HepG2 (cell line): ENCODE data around the gene SPAG8. TPM values are rescaled to one million over a fixed set of nuclear protein-coding genes. Genes with fewer than 3 reads are reported as not detected.
A peak's percentile ranks its signal among the peaks of the same experiment; 100 is the strongest.

Source experiments
- FOXC1 ChIP-seq: sonication (generic); formaldehyde crosslinking; IDR thresholded peaks from 2 replicates; pipeline ENCODE4 v1.8.0; 2022; ENCODE audit warnings: mild to moderate bottlenecking, missing genetic modification reagents, borderline replicate concordance
- FOXP4 ChIP-seq: sonication (generic); formaldehyde crosslinking; IDR thresholded peaks from 2 replicates; pipeline ENCODE4 v1.4.0; 2020; ENCODE audit warnings: missing genetic modification reagents
- GLMP ChIP-seq: sonication (generic); formaldehyde crosslinking; IDR thresholded peaks from 2 replicates; pipeline ENCODE4 v1.9.0; 2021; ENCODE audit warnings: missing genetic modification reagents, mild to moderate bottlenecking, borderline replicate concordance
- HOXA9 ChIP-seq: sonication (generic); formaldehyde crosslinking; IDR thresholded peaks from 2 replicates; pipeline ENCODE4 v1.8.1; 2022; ENCODE audit warnings: missing genetic modification reagents, mild to moderate bottlenecking, moderate library complexity, borderline replicate concordance
- NFYB ChIP-seq: sonication (generic); formaldehyde crosslinking; IDR thresholded peaks from 2 replicates; pipeline ENCODE4 v1.4.0; 2020; ENCODE audit warnings: missing genetic modification reagents
- PAWR ChIP-seq: sonication (generic); formaldehyde crosslinking; IDR thresholded peaks from 2 replicates; pipeline ENCODE4 v1.4.0; 2020; ENCODE audit warnings: missing genetic modification reagents, mild to moderate bottlenecking, borderline replicate concordance
- TOPORS ChIP-seq: sonication (generic); formaldehyde crosslinking; IDR thresholded peaks from 2 replicates; pipeline ENCODE4 v1.8.0; 2023; ENCODE audit warnings: mild to moderate bottlenecking, missing genetic modification reagents
- ZFP37 ChIP-seq: sonication (generic); formaldehyde crosslinking; IDR thresholded peaks from 2 replicates; pipeline ENCODE4 v1.4.0; 2020; ENCODE audit warnings: missing genetic modification reagents, borderline replicate concordance
- ZGPAT ChIP-seq: IDR thresholded peaks from 2 replicates; pipeline ENCODE4 v1.6.1; 2016; ENCODE audit warnings: mild to moderate bottlenecking
- ZNF276 ChIP-seq: sonication (generic); formaldehyde crosslinking; IDR thresholded peaks from 2 replicates; pipeline ENCODE4 v1.4.0; 2020; ENCODE audit warnings: mild to moderate bottlenecking, low read depth, missing genetic modification reagents
- ZNF329 ChIP-seq: sonication (generic); formaldehyde crosslinking; IDR thresholded peaks from 2 replicates; pipeline ENCODE4 v1.9.0; 2021; ENCODE audit warnings: low read depth, mild to moderate bottlenecking, missing genetic modification reagents
- ZNF720 ChIP-seq: sonication (generic); formaldehyde crosslinking; IDR thresholded peaks from 2 replicates; pipeline ENCODE4 v1.4.0; 2020; ENCODE audit warnings: missing genetic modification reagents
- polyA plus RNA-seq, 8 experiments: library from polyadenylated mRNA; depleted of rRNA in 3 of 8; stranded (reverse) in 7 of 8; unstranded in 1 of 8; fragments of >200 nt; fragmentation: Illumina TruSeq in 4 of 8; extraction: Trizol in 4 of 8; gene quantifications; 2 replicates each; pipeline versions ENCODE4 v1.2.1 to v1.2.3, GENCODE V29; 2011 to 2016; ENCODE audit warnings: low read depth in 4 of 8, missing spikeins in 1 of 8, mixed read lengths in 1 of 8; ENCODE audit not compliant: insufficient read depth in 1 of 8
- total RNA-seq, 5 experiments: library from RNA; depleted of rRNA; stranded (reverse); fragments of >200 nt; fragmentation: Illumina TruSeq; extraction: Trizol; gene quantifications; 2 replicates each; pipeline ENCODE4 v1.2.3, GENCODE V29; 2016; ENCODE audit warnings: low read depth in 1 of 5
- TF ChIP-seq, protein P1 (sequence below): IDR thresholded peaks from 2 replicates; pipeline ENCODE4 v1.6.1; 2016; ENCODE audit warnings: low read depth, control low read depth
- TF ChIP-seq, protein P2 (sequence below), 2 experiments: sonication (generic) in 1 of 2; formaldehyde crosslinking in 1 of 2; IDR thresholded peaks; 2 replicates each; pipeline versions ENCODE4 v1.6.1 to v1.9.0; 2014 to 2022; ENCODE audit warnings: antibody characterized with exemption in 1 of 2, borderline replicate concordance in 1 of 2, inconsistent platforms in 1 of 2, low read depth in 1 of 2, missing genetic modification reagents in 1 of 2

SPAG8 gene
- total and polyA plus RNA-seq, 2 of the 13 experiments (the other 11 are each of a cell fraction or from before 2014, with no cell fraction given) = 0.18 to 0.27 TPM

GRCh38 chr9:35812025-35812602 is at the start of gene SPAG8 (continued):
- 0 out of 2 replicates have a peak, but pooled peaks have one; percentile 45 for TF ChIP-seq FOXP4 (CRISPR knock-in tag)
- no peak for TF ChIP-seq GLMP (CRISPR knock-in tag)
- TF ChIP-seq, protein P1, sequence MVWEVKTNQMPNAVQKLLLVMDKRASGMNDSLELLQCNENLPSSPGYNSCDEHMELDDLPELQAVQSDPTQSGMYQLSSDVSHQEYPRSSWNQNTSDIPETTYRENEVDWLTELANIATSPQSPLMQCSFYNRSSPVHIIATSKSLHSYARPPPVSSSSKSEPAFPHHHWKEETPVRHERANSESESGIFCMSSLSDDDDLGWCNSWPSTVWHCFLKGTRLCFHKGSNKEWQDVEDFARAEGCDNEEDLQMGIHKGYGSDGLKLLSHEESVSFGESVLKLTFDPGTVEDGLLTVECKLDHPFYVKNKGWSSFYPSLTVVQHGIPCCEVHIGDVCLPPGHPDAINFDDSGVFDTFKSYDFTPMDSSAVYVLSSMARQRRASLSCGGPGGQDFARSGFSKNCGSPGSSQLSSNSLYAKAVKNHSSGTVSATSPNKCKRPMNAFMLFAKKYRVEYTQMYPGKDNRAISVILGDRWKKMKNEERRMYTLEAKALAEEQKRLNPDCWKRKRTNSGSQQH (CRISPR knock-in tag) = no peak
- TF ChIP-seq ZNF720 (CRISPR knock-in tag) = no peak
- 0 out of 2 replicates have a peak, but pooled peaks have one; percentile 35 for TF ChIP-seq TOPORS
- TF ChIP-seq NFYB (CRISPR knock-in tag) = no peak
- TF ChIP-seq PAWR (CRISPR knock-in tag) = no peak
- TF ChIP-seq ZNF276 (CRISPR knock-in tag) = no peak
- TF ChIP-seq, protein P2, sequence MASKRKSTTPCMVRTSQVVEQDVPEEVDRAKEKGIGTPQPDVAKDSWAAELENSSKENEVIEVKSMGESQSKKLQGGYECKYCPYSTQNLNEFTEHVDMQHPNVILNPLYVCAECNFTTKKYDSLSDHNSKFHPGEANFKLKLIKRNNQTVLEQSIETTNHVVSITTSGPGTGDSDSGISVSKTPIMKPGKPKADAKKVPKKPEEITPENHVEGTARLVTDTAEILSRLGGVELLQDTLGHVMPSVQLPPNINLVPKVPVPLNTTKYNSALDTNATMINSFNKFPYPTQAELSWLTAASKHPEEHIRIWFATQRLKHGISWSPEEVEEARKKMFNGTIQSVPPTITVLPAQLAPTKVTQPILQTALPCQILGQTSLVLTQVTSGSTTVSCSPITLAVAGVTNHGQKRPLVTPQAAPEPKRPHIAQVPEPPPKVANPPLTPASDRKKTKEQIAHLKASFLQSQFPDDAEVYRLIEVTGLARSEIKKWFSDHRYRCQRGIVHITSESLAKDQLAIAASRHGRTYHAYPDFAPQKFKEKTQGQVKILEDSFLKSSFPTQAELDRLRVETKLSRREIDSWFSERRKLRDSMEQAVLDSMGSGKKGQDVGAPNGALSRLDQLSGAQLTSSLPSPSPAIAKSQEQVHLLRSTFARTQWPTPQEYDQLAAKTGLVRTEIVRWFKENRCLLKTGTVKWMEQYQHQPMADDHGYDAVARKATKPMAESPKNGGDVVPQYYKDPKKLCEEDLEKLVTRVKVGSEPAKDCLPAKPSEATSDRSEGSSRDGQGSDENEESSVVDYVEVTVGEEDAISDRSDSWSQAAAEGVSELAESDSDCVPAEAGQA (IDR thresholded peaks at IDR 0.05; ENCODE audit: low read depth) = 0 out of 2 replicates have a peak, but pooled peaks have one; percentile 36
- TF ChIP-seq, protein P2 (CRISPR knock-in tag; IDR thresholded peaks at IDR 0.05; ENCODE audit: borderline replicate concordance) = no peak
- TF ChIP-seq ZGPAT (CRISPR knock-in tag) = peak; percentile 72
- no peak for TF ChIP-seq ZNF329 (CRISPR knock-in tag)
- no peak for TF ChIP-seq HOXA9 (CRISPR knock-in tag)
- TF ChIP-seq FOXC1 (CRISPR knock-in tag) = 0 out of 2 replicates have a peak, but pooled peaks have one; percentile 15
- no peak for TF ChIP-seq ZFP37
